ENCODE results near the gene PAQR6. TPM values are rescaled to one million over a fixed set of nuclear protein-coding genes. Genes with fewer than 3 reads are reported as not detected.

PAQR6 gene
- polyA plus RNA-seq, 3 donors = 3.0 to 4.4 (median 3.0) TPM

DNA sequence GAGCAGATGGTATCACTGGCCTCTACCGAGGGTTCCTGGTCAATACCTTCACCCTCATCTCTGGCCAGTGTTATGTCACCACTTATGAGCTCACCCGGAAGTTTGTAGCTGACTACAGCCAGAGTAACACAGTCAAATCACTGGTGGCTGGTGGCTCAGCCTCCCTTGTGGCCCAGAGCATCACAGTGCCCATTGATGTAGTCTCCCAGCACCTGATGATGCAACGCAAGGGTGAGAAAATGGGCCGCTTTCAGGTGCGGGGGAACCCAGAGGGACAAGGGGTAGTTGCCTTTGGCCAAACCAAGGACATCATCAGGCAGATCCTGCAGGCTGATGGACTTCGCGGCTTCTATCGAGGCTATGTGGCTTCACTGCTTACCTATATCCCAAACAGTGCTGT is 47.8 kb downstream of the PAQR6 start:
- no peak for DNase-seq (ENCODE audit: low read depth in 3 of 3, low spot score in 2 of 3)

DNA sequence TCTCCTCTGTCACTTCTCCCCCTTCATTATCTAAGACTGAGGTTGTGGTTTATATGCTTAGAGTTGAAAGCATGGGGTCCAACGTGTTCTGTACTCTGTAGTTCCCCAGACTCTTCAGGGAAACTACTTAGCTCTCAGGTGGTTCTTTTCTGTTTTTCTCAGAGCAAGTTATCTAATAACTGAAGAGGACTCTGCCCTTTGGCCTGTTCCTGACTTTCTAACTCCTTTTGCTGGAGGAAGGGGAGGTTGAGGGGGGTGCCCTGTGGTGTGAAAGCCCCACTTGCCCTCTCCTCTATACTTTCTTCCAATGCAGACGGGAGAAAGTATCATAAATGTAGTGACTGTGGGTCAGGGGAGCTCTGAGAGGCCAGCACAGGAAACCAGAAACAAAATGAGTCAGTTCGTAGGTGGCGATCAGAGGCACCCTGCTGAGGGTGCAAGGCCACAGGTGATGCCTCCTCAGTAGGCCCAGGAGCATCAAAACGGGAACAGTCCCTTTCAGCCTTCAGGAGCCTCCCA is 49.0 kb downstream of the PAQR6 start:
- no peak for DNase-seq (ENCODE audit: low read depth in 3 of 3, low spot score in 2 of 3)

DNA sequence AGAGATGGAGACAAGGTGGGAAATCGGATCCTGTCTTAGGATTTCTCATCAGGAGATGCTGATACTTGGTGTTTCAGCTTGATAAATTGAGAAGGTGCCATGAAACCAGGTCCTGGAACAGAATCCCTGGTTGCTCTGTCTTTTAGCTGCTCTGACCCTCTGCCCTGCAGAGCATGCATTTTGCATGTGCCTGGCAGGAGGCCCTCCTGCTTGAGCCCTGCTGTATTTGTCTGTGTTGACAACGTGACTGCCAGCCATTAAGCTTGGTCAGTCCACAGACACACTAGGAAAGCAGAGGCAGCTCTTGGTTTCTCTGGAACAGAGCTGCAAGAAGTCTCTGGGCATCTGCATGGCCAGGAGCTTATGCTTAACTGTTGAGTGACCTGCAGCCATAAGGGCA is 51.4 kb downstream of the PAQR6 start:
- no peak for DNase-seq (ENCODE audit: low read depth in 3 of 3, low spot score in 2 of 3)

DNA sequence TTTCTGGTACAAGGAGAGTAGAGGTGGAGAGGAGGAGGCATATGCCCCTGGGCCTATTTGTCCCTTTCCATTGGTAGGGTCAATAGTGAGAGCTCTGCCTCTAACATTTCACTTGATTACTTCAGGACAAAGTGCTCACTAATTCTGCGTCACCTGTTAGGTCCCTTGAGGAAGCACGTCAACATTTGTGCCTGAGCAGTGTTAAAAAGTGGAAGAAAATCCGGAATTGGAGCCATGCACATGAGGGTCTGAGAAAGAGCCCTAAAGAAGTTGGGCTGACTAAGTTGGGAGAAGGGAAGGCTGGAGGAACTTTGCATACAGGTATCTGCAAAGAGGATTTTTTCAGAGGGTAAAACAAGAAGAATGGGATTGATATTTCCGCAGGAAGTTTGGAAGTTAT is 52.0 kb downstream of the PAQR6 start:
- DNase-seq (ENCODE audit: low read depth in 3 of 3, low spot score in 2 of 3) = no peak

DNA sequence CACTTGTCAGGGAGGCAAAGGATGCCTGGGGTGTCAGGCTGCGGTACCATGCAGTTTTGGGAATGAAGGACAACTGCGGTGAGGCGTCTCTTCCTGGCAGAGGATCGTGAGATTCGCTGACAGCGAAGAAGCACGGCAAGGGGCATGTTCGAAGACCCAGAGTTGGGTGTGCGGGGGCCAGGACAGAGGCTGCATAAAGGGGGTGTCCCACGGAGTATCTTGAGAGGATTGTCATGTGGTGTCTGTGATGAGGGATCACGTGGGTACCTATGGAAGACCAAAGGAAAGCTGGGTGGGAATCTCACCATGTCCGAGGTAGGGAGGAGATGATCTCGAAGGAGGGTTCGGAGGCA is 53.6 kb downstream of the PAQR6 start:
- no peak for DNase-seq (ENCODE audit: low read depth in 3 of 3, low spot score in 2 of 3)

DNA sequence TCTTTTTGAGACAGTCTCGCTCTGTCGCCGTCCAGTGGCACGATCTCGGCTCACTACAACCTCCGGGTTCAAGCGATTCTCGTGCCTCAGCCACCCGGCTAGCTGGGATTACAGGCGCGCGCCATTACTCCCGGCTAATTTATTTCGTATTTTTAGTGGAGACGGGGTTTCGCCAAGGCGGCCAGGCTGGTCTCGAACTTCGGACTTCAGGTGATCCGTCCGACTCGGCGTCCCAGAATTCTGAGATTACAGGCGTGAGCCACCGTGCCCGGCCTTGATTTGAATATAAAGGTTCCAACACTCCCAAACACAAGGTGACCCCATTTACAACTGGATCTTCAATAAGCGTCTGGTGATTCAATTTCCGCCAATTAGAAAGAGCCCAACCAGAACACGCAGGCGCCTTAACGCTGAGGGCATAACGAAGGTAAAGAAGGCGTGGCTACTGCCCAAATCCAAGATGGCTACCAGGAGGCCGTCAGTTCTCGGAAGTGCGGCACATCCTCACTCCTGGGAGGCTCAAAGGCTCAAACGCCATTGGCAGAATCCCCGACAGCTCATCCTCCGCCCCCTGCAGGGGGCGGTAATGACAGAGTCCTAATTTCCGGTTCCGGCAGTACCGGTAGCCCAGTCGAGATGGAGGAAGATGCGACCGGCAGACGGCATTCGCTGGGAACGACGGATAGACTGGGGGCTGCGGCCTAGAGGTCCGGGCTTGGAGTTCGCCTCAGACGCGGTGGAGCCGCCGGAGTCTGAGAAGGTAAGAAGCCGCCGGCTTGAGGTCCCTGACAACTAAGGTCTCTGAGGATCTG is 54.2 kb downstream of the PAQR6 start, which contains the start of gene SLC25A44:
Gene SLC25A44 (plus strand): TSS at position 617 of the 812 bp plus-strand sequence. CDS start 5,744 bp downstream, outside the sequence.
- DNase-seq (ENCODE audit: low read depth in 3 of 3, low spot score in 2 of 3) = peak; percentile 98 to 99 (median 99)

Other genes starting within 250 kb of the PAQR6 start
- 100 to 1,000 TPM; 425 to 439 (median 435) TPM for gene SSR2, start 227.1 kb downstream of the PAQR6 start, polyA plus RNA-seq (ENCODE audit: insufficient read length in 3 of 3)
- 10 to 100 TPM; 47.6 to 53.0 (median 49.8) TPM for gene UBQLN4, start 194.3 kb downstream of the PAQR6 start, polyA plus RNA-seq (ENCODE audit: insufficient read length in 3 of 3)
- gene LAMTOR2, start 193.3 kb downstream of the PAQR6 start, polyA plus RNA-seq (ENCODE audit: insufficient read length in 3 of 3) = 10 to 100 TPM; 52.4 to 58.7 (median 55.7) TPM
- gene RAB25, start 186.9 kb downstream of the PAQR6 start, polyA plus RNA-seq (ENCODE audit: insufficient read length in 3 of 3) = 10 to 100 TPM; 48.2 to 62.7 (median 54.4) TPM
- gene MEX3A, start 165.6 kb downstream of the PAQR6 start, polyA plus RNA-seq (ENCODE audit: insufficient read length in 3 of 3) = 10 to 100 TPM; 42.6 to 44.5 (median 44.2) TPM
- 10 to 100 TPM; 71.7 to 83.8 (median 82.5) TPM for gene LMNA, start 133.3 kb downstream of the PAQR6 start, polyA plus RNA-seq (ENCODE audit: insufficient read length in 3 of 3)
- 10 to 100 TPM; 14.8 to 19.9 (median 18.3) TPM for gene SEMA4A, start 94.5 kb downstream of the PAQR6 start, polyA plus RNA-seq (ENCODE audit: insufficient read length in 3 of 3)
- gene SLC25A44, start 54.0 kb downstream of the PAQR6 start, polyA plus RNA-seq (ENCODE audit: insufficient read length in 3 of 3) = 10 to 100 TPM; 28.8 to 31.0 (median 30.0) TPM
- gene PMF1, start 35.0 kb downstream of the PAQR6 start, polyA plus RNA-seq (ENCODE audit: insufficient read length in 3 of 3) = 10 to 100 TPM; 77.2 to 85.1 (median 81.0) TPM
- gene BGLAP, start 5.9 kb downstream of the PAQR6 start, polyA plus RNA-seq (ENCODE audit: insufficient read length in 3 of 3) = 1 to 10 TPM; 1.1 to 1.5 (median 1.3) TPM
- gene SMG5, start 34.8 kb upstream of the PAQR6 start, polyA plus RNA-seq (ENCODE audit: insufficient read length in 3 of 3) = 10 to 100 TPM; 55.0 to 58.3 (median 57.6) TPM
- gene TMEM79, start 36.3 kb upstream of the PAQR6 start, polyA plus RNA-seq (ENCODE audit: insufficient read length in 3 of 3) = 1 to 10 TPM; 4.1 to 4.8 (median 4.8) TPM
- 10 to 100 TPM; 48.9 to 55.1 (median 54.5) TPM for gene GLMP, start 47.6 kb upstream of the PAQR6 start, polyA plus RNA-seq (ENCODE audit: insufficient read length in 3 of 3)
- gene VHLL, start 51.3 kb upstream of the PAQR6 start, polyA plus RNA-seq (ENCODE audit: insufficient read length in 3 of 3) = not detected
- gene CCT3, start 90.2 kb upstream of the PAQR6 start, polyA plus RNA-seq (ENCODE audit: insufficient read length in 3 of 3) = 100 to 1,000 TPM; 386 to 411 (median 410) TPM
- under 1 TPM; 0.50 to 0.83 (median 0.69) TPM for gene TSACC, start 90.5 kb upstream of the PAQR6 start, polyA plus RNA-seq (ENCODE audit: insufficient read length in 3 of 3)
- gene RHBG, start 121.2 kb upstream of the PAQR6 start, polyA plus RNA-seq (ENCODE audit: insufficient read length in 3 of 3) = 10 to 100 TPM in 2 of 3 donors, 1 to 10 TPM in 1; 8.7 to 12.3 (median 10.7) TPM